Measurements from ENCODE around the gene TARBP2.

DNA sequence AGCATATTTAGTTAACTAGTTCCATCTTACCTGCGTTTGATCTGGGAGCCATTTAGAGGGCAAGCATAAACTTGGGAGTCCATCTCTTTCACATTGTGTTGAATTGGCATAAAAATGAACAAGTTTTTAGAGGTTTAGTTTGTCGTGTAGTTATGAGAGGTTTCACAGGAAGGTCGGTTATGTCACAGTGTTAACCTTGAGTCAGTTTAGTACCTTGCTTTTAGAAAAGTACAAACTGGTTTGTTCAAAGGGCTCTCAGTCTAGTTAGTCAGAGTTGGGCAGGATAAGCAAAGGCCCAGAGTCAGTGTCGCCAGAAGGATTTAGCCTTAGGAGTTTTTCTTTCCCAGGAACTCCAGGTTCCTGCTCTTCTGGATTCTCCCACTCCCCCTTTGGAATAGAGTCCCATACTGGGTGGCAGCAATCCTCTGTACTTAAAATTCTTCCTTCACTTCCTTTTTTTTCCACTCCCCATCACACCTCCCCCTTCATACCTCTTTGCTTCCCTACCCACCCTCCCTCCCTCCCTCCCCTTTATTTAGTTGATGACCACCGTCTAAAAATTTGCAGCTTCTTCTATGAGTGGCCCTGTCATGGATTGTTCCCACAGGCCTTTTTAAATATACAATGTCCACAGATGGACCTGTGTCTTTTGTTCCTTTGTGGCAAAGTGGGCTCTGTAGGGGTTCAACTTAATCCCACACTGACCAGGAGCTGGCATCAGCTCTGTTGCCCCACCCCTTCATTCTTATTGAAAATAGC lies 37.1 kb upstream of the TARBP2 start:
- TF ChIP-seq TSHZ2 (CRISPR knock-in tag; IDR thresholded peaks at IDR 0.05) = no peak
- TF ChIP-seq SNAI2 (CRISPR knock-in tag; IDR thresholded peaks at IDR 0.05) = no peak
- TF ChIP-seq, protein P1, sequence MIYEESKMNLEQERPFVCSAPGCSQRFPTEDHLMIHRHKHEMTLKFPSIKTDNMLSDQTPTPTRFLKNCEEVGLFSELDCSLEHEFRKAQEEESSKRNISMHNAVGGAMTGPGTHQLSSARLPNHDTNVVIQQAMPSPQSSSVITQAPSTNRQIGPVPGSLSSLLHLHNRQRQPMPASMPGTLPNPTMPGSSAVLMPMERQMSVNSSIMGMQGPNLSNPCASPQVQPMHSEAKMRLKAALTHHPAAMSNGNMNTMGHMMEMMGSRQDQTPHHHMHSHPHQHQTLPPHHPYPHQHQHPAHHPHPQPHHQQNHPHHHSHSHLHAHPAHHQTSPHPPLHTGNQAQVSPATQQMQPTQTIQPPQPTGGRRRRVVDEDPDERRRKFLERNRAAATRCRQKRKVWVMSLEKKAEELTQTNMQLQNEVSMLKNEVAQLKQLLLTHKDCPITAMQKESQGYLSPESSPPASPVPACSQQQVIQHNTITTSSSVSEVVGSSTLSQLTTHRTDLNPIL (CRISPR knock-in tag; IDR thresholded peaks at IDR 0.05; ENCODE audit: low read depth) = no peak
- no peak for TF ChIP-seq ARNTL (CRISPR knock-in tag; IDR thresholded peaks at IDR 0.05; ENCODE audit: borderline replicate concordance, low read depth)
- no peak for TF ChIP-seq CSDC2 (CRISPR knock-in tag; IDR thresholded peaks at IDR 0.05)
- TF ChIP-seq, protein P2, sequence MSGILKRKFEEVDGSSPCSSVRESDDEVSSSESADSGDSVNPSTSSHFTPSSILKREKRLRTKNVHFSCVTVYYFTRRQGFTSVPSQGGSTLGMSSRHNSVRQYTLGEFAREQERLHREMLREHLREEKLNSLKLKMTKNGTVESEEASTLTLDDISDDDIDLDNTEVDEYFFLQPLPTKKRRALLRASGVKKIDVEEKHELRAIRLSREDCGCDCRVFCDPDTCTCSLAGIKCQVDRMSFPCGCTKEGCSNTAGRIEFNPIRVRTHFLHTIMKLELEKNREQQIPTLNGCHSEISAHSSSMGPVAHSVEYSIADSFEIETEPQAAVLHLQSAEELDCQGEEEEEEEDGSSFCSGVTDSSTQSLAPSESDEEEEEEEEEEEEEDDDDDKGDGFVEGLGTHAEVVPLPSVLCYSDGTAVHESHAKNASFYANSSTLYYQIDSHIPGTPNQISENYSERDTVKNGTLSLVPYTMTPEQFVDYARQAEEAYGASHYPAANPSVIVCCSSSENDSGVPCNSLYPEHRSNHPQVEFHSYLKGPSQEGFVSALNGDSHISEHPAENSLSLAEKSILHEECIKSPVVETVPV (CRISPR knock-in tag; IDR thresholded peaks at IDR 0.05) = no peak
- TF ChIP-seq PPARA (CRISPR knock-in tag; IDR thresholded peaks at IDR 0.05; ENCODE audit: borderline replicate concordance) = no peak
- no peak for TF ChIP-seq BACH2 (CRISPR knock-in tag; IDR thresholded peaks at IDR 0.05; ENCODE audit: borderline replicate concordance)
- TF ChIP-seq RARB (CRISPR knock-in tag; IDR thresholded peaks at IDR 0.05) = no peak
- TF ChIP-seq ZNF70 (CRISPR knock-in tag; IDR thresholded peaks at IDR 0.05) = no peak
- no peak for TF ChIP-seq OSR1 (CRISPR knock-in tag; IDR thresholded peaks at IDR 0.05)
- TF ChIP-seq ZFP3 (CRISPR knock-in tag; IDR thresholded peaks at IDR 0.05) = no peak
- TF ChIP-seq ZNF8 (CRISPR knock-in tag; IDR thresholded peaks at IDR 0.05) = no peak
- TF ChIP-seq, protein P3, sequence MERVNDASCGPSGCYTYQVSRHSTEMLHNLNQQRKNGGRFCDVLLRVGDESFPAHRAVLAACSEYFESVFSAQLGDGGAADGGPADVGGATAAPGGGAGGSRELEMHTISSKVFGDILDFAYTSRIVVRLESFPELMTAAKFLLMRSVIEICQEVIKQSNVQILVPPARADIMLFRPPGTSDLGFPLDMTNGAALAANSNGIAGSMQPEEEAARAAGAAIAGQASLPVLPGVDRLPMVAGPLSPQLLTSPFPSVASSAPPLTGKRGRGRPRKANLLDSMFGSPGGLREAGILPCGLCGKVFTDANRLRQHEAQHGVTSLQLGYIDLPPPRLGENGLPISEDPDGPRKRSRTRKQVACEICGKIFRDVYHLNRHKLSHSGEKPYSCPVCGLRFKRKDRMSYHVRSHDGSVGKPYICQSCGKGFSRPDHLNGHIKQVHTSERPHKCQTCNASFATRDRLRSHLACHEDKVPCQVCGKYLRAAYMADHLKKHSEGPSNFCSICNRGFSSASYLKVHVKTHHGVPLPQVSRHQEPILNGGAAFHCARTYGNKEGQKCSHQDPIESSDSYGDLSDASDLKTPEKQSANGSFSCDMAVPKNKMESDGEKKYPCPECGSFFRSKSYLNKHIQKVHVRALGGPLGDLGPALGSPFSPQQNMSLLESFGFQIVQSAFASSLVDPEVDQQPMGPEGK (CRISPR knock-in tag; IDR thresholded peaks at IDR 0.05; ENCODE audit: borderline replicate concordance) = no peak

Measured in SK-N-SH treated with all-trans-retinoic acid at 6 μM for 48 hours (cell line).